HL-60/S4 treated with phorbol 12-myristate 13-acetate at 8.2 ng/mL for 4 days and 3 days (cell line): ENCODE results near the gene MIEF1.
"Not testable (repeated sequence)": the region's sequence is repeated elsewhere in the genome, so short reads cannot be mapped to it uniquely, and the experiment has no call there.

Source experiments
- in situ Hi-C: fragments of 300-500 bp; cut with MboI; formaldehyde crosslinking; loops from 2 replicates; pipeline ENCODE4 v1.15.0; 2022; ENCODE audit warnings: low sequenced_read_pairs

Gene MIEF1

GRCh38 chr22:39512026-39512425 is 9.9 kb downstream of the MIEF1 start:
- in situ Hi-C loops = no loop called here

- in situ Hi-C loops = no loop called here
Measured at GRCh38 chr22:39513791-39514190, 11.7 kb downstream of the MIEF1 start.

GRCh38 chr22:39514373-39514973 is 12.4 kb downstream of the MIEF1 start:
- in situ Hi-C loops = no loop called here

DNA sequence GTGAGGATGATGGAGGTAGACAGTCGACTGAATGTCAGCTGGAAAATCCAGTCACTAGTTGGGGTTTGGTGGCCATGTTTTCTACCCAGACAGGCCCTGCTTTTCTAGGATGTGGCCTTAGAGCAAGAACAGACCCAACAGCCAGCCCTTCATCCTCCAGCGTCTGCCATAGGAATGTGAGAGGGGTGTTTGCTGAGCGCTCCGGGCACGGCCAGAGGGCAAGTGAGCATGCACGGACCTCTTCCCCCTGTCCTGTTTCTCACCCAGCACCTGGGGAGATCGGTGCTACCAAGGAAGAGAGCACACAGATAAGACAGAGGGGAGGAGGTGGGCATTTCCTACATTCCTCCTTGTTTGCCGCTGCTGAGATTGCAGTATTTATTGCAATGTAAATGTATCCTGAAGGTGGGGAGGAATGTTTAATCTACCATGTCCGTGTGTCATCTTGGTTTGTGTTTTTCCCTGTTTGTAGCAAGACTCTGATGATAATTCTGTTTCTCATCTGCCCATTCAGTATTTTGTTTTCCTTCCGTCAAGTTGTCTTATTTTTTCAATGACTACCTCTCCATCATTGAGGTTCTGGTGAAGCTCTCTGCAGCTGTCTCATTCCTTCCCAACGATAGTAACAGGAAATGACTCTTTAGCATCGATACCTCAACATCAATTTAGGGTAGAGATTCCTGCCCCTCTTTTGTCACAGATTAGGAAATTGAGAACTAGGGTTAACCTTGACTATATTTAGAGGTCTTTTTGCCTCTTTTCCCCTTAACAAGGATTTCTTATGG is 13.4 kb downstream of the MIEF1 start:
- in situ Hi-C loops = no loop called here

- in situ Hi-C loops = no loop called here
Measured at GRCh38 chr22:39517470-39517869, 15.4 kb downstream of the MIEF1 start.

DNA sequence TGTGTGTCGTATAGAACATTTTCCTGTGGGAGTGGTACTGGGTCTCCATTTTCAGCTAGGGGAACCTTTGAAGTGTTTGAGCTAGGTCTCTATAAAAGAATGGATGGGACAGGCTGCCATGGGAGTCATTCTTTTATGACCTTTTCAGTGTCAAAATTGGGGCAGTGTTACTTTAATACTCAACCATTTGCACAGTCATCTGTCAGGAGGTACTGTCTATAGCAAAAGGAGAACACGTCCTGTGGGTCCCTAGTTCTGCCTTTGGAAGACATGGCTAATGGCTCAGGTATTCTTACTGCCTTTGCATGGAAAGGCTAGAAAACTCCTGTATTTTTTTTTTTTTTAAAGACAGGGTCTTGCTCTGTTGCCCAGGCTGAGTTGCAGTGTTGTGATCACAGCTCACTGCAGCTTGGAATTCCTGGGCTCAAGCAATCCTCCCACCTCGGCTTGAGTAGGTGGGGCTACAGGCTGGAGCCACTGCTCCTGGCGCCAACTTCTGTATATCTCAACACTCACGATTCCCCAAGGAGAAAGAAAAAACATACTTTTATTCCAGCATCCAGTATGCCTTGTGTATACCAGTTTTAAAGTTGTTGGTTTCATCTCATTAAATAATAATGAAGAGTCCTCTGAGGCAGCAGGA is 16.2 kb downstream of the MIEF1 start:
- in situ Hi-C loops = no loop called here

DNA sequence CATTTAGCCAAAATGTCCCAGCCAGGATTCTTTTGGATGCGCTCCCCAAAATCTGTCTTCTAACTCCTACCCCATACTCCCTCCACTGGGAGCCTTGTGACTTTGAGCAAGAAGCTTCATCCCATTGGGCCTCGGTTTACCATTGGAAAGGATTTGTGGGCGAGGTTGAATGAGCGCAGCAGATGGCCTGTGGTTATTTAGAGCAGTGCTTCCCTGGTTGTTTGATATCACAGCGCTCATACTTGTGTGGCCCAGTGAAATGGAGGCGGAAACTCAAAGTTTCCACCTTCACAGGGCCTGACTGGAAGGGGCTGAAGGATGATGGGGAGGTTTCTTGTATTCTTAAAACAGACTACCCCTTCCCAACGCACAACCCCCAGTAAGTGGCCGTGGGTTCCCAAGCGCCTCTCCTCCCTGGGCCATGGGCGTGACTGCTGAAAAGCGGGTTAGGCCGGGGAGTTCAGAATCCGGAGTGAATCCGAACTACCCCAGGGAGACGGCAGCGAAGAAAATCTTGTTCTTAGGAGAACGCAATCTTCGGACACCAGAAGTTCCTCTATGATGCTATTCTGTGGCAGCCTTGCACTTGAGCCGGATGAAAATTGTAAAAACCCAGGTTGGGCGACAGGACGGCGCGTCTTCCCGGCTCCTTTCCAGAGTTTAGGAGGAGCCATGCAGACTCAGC is 17.0 kb downstream of the MIEF1 start:
- in situ Hi-C loops = no loop called here

DNA sequence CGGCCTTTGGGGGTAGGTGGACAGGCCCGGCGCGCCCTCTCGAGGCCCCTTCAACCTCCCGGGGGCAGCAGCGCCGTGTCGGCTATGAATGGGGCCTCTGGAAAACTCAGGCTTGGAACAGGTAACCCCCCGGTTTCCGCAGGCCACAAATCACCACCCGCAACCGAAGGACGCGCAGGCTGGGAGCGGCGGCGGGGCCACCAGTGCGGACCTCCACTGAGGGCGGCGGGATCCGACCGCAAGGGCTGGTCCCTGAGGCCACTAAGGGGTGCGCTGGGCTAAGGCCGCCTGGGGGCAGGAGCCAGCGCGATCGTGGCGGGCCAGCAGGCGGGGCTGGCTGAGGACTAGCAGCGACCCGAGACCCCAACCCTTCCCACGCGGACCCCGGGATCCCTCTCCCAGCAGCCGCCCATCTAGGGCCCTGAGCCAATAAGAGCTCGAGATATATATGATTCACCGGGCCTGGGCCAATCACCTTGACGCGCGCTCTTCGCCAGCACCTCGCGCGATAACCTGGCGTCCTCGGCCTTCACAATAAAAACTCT is 17.7 kb downstream of the MIEF1 start:
- in situ Hi-C loops = no loop called here

DNA sequence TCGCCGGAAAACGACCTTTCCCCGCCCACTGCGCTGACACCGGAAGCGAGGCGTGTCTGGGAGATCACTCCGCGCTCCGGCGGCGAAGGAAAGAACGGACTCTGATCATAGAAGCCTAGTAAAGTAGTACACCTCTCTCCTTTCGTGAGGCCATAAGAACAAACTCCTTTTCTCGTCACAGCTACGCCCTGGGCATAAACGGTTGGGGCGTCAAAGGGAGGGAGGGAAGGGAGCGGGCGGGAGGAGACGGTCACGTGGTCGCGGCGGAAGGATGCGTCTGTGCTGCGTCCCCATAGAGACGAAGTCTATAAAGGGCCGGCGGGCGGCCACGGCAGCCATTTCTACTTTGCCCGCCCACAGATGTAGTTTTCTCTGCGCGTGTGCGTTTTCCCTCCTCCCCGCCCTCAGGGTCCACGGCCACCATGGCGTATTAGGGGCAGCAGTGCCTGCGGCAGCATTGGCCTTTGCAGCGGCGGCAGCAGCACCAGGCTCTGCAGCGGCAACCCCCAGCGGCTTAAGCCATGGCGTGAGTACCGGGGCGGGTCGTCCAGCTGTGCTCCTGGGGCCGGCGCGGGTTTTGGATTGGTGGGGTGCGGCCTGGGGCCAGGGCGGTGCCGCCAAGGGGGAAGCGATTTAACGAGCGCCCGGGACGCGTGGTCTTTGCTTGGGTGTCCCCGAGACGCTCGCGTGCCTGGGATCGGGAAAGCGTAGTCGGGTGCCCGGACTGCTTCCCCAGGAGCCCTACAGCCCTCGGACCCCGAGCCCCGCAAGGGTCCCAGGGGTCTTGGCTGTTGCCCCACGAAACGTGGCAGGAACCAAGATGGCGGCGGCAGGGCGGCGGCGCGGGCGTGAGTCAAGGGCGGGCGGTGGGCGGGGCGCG is 18.4 kb downstream of the MIEF1 start, which contains the start of gene ATF4:
Gene ATF4, plus strand, starts transcription at position 337 of the 880 bp plus-strand sequence. CDS start 884 bp downstream, outside the sequence.
- in situ Hi-C loops = no loop called here

DNA sequence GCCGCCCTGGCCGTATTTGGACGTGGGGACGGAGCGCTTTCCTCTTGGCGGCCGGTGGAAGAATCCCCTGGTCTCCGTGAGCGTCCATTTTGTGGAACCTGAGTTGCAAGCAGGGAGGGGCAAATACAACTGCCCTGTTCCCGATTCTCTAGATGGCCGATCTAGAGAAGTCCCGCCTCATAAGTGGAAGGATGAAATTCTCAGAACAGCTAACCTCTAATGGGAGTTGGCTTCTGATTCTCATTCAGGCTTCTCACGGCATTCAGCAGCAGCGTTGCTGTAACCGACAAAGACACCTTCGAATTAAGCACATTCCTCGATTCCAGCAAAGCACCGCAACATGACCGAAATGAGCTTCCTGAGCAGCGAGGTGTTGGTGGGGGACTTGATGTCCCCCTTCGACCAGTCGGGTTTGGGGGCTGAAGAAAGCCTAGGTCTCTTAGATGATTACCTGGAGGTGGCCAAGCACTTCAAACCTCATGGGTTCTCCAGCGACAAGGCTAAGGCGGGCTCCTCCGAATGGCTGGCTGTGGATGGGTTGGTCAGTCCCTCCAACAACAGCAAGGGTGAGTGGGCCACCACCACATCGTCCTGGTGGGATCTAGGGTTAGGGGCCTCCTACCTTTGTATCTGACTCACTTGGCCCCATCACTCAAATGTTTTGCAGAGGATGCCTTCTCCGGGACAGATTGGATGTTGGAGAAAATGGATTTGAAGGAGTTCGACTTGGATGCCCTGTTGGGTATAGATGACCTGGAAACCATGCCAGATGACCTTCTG is 19.2 kb downstream of the MIEF1 start:
- in situ Hi-C loops = not testable (repeated sequence)

GRCh38 chr22:39522091-39522490 is 20.0 kb downstream of the MIEF1 start:
- in situ Hi-C loops = not testable (repeated sequence)

DNA sequence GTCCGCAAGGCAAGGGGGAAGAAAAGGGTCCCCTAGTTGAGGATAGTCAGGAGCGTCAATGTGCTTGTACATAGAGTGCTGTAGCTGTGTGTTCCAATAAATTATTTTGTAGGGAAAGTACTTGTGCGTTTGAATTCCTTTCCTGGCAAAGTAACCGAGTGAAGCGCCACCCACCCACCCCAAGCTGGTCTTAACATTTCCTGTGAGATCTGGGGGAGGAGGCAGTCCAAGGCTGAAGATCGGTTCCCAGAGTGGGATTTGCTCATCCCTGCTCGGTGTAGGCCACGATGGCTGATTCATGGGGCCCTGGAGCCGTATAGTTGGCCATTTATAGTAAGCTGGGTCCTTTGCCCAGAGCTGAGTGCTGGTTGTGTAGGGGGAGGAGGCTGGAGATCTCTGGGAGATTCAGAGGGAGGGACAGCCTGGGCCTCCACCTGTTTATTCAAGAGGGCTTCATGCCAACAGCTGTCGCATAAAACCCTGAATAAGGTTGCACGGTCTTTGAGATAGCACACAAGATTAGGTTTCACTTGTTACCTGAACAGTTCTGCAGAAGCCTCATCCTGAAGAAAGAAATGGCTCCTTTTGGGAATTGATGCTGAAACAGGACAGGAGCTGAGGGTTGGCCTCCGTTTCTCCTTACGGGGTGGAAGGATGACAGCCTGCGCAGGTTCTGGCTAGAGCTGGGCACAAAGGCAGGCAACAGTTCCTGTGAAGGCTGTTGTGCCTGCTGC is 20.6 kb downstream of the MIEF1 start:
- in situ Hi-C loops = no loop called here

DNA sequence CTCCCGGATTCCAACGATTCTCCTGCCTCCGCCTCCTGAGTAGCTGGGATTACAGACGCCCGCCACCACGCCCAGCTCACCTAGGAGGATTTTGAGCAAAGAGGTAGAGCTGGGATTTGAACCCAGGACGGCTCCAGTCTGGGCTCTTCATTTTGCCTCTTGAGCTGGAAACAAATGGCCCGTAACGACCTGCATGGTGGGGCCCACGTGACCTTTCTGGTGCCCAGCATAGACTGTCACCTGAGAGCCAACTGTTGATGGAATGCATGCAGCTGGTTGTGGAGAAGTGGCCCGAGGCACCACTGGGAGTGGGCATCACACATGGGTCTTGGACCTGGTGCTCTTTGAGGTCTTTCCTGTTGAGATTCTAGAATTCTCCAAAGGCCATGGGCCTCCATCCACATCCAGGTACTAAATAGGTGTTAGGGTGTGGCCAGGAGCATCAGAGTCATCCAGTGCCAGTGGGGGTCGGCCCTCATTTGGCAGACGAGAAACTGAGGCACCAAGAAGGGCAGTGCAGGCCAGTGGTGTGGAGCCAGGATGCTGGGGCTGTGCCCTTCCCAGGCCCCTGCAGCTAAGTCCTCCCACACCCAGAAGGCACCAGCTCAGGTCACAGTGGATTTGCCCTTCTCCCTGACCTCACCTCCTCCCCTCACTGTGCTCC is 22.1 kb downstream of the MIEF1 start:
- in situ Hi-C loops = no loop called here

DNA sequence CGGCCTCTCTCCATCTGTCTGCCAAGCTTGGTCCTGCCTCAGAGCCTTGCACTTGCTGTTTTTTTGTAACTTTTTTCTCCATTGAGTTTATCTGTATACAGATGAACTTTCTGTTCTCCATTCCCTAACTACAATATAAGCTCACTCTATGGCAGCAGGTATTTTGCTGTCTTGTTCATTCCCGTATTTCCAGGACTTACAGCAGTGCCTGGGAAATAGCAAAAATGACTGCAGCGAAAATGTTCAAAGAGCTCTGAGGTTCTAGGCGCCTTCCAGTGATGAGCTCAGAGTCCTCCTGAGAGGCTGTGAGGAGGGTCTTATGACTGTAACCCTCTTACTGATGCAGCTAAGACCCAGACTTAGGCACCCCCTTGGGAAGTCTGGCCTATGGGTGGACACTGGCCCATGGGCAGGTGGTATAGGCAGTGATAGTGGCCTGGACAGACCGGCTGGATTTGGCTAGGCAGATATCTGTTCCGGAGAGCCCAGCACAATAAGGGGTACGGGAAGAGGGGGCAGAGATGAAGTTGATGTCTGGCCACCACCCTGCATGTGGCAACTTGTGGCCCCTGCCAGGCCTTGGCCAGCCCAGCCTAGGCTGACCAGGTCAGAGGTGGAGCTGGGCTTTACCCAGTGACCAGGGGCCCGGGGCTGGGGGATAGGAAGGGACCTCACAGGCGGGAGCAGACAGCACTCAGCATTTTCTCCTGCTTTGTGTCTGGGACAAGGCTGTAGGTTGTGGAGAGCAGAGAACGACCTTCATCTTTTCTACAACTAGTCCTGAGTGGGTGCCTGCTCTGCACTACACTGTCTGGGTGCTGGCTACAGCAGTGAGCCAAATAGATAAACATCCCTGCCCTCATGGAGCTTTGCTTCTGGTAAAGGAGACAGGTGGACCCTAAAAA is 22.9 kb downstream of the MIEF1 start:
- in situ Hi-C loops = no loop called here

DNA sequence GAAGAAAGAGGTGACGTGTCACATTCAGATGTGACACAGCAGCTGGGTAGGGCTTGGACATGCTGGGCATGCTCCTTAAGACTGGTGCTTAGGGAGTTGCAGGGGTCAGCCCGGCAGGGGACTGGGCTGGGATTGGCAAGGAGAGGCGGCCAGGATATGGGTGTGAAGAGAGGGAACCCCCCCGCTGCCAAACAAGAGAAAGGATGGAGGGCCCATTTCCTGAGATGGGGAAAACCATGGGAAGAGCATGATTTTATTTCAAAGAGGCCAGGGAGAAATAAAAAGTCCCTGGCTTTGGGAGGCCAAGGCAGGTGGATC is 23.5 kb downstream of the MIEF1 start:
- in situ Hi-C loops = no loop called here

GRCh38 chr22:39526736-39527171 is 24.7 kb downstream of the MIEF1 start:
- in situ Hi-C loops = no loop called here

DNA sequence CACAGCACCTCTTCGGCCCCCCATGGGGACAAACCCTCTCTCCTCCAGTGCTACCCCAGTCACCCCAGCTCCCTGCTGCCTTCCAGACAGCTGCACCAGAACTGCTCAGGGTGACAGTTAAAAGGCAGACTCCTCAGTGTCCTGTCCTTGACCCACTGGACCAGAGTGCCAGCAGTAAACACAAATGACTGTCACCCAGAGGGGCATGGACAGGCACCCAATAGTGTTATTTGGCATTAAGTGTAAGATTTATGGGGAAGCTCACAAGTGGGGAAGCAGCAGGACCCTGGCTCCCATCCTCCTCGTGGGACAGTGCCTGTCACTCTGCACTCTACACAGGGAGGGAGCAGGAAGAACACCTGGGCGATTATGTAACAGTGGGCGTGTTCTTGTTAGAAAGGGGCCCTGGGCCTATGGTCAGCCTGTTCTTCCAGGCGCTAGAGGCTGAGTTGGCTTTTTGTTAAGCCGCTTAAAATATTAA is 25.4 kb downstream of the MIEF1 start:
- in situ Hi-C loops = no loop called here
